Activated naive CD8-positive, alpha-beta T cell treated with anti-CD3 and anti-CD28 coated beads, Interleukin-2, amount 50 U/mL, for 24 hours (primary cell): ENCODE measurements around the gene MYO5B.

Source experiments
- ATAC-seq: fragments of 150-1000 bp; cut with Tn5 transposase; one replicate; pipeline ENCODE4 v1.10.0; 2021
- DNase-seq: peaks from one replicate; pipeline ENCODE4 v3.0.0; 2021
- H3K27ac Mint-ChIP-seq: one replicate; pipeline ENCODE4 v1.8.0; 2021; ENCODE audit warnings: mild to moderate bottlenecking, mixed read lengths
- H3K27me3 Mint-ChIP-seq: one replicate; pipeline ENCODE4 v1.8.0; 2021; ENCODE audit warnings: mixed read lengths
- H3K36me3 Mint-ChIP-seq: one replicate; pipeline ENCODE4 v1.8.0; 2021; ENCODE audit warnings: low read depth, mixed read lengths
- H3K4me1 Mint-ChIP-seq: one replicate; pipeline ENCODE4 v1.8.0; 2021; ENCODE audit warnings: mixed read lengths
- H3K4me3 Mint-ChIP-seq: one replicate; pipeline ENCODE4 v1.8.0; 2021; ENCODE audit warnings: mild to moderate bottlenecking, moderate library complexity, mixed read lengths
- H3K9me3 Mint-ChIP-seq: one replicate; pipeline ENCODE4 v1.8.0; 2021; ENCODE audit warnings: mixed read lengths

The MYO5B gene

DNA sequence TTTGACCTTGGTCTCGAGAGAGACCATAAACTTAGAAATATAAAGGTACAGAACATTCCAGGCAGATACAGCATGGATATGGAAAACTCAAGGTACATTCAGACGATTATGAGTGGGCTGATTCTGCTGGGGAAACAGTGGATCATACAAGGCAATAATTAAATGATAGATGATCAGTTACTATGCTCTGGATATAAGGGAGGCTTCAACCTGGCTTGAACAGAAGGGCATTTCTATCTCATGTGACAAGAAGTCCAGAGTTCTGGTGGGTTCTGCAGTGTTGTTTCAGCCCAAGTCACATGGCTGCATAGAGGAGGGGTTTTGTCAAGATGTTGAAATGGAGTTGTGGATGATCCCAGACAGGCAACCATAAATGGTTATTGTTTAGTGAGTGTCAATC, 23.5 kb downstream of the MYO5B start:
- Mint-ChIP-seq H3K4me1 (no peaks in the 10 kb centered on the region), H3K27ac (no peak overlapping the region), H3K27me3 (peaks cover 25% of the 10 kb centered on the region), H3K36me3 (no peaks in the 10 kb centered on the region), H3K9me3 (no peaks in the 10 kb centered on the region), H3K4me3 (no peak overlapping the region)
- DNase-seq (no peak), ATAC-seq (no peak)

DNA sequence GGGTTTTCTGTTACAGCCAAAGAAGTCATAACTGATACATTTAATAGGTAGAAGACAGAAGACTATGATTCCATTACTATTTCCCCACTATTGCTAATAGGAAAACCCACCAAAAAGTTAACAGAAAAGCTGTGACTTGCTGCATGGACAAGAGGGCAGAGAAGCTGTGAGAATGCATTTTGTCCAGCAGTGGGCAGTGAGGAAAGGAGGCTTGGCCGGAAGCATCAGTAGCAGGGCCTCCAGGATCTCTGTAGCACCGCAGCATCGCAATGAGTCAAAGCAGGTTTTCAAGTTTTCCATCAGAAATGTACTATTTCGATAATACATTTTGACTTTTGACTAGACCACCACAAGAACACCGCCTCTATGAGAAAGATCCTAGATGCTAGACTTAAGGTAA, 24.9 kb downstream of the MYO5B start:
- no peaks in the 10 kb centered on the region for H3K9me3 Mint-ChIP-seq
- H3K4me1 Mint-ChIP-seq = no peaks in the 10 kb centered on the region
- no peak overlapping the region for H3K4me3 Mint-ChIP-seq
- H3K36me3 Mint-ChIP-seq = no peaks in the 10 kb centered on the region
- H3K27ac Mint-ChIP-seq = no peak overlapping the region
- H3K27me3 Mint-ChIP-seq = peaks cover 20% of the 10 kb centered on the region
- ATAC-seq = no peak
- DNase-seq = no peak

DNA sequence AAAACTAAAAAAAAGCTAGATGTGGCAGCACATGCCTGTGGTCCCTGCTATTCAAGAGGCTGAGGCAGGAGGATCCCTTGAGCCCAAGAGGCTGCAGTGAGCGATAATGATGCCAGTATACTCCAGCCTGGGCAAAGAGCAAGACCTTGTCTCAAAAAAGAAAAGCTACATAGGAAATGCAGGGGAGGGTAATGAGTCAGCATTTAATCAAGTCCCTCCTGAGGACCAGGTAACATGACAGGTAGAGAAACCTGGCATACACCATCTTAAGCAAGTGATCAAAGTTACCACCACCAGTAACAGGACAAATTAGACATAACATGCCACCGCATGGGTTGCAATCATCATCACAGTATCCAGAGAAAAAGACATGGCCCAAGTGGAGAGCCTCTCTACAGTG, 25.8 kb downstream of the MYO5B start:
- no peaks in the 10 kb centered on the region for H3K9me3 Mint-ChIP-seq
- H3K27ac Mint-ChIP-seq = no peak overlapping the region
- H3K4me3 Mint-ChIP-seq = no peak overlapping the region
- peaks cover 25% of the 10 kb centered on the region for H3K27me3 Mint-ChIP-seq
- H3K4me1 Mint-ChIP-seq = no peaks in the 10 kb centered on the region
- ATAC-seq (no peak), DNase-seq (no peak)
- no peaks in the 10 kb centered on the region for H3K36me3 Mint-ChIP-seq

DNA sequence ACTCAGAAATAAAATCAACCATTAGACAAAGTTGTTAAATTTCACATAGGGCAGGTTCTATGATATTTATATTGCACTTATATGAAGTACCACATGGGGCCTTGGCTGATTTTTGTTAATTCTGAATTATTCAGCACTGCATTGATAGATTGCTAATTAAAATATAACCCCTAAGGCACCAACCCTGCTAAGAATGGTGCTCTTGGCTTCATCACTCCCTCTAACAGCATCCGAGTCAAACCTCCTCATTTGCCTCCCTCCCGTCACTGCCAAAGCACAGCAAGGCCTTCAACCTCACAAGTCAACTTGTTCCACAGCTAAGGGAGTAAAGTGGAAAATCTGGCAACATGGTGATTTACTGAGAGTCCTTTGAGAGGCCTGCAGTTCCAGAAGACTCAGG, 27.0 kb downstream of the MYO5B start:
- H3K36me3 Mint-ChIP-seq = no peaks in the 10 kb centered on the region
- no peak overlapping the region for H3K27ac Mint-ChIP-seq
- H3K27me3 Mint-ChIP-seq = peaks cover 21% of the 10 kb centered on the region
- no peak for DNase-seq
- H3K4me1 Mint-ChIP-seq = no peaks in the 10 kb centered on the region
- H3K9me3 Mint-ChIP-seq = no peaks in the 10 kb centered on the region
- no peak overlapping the region for H3K4me3 Mint-ChIP-seq
- no peak for ATAC-seq

DNA sequence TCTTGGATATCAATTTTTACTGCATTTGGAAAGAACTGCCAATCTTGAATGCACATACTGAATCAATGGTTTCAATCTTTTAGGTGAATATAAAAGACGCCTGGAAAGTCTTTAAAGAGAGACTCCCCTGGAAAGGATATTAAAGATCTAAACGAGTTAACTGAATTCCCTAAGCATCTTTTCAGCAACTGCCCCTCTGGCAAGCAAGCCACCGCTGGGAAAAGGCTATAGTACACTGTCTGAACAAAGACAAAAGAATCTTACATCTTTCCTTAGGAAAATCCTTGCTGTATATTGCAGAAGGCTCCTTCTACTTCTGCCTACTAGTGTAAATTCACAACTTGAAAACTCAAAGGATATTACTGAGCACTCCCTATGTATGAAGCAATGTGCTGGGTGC, 28.0 kb downstream of the MYO5B start:
- Mint-ChIP-seq H3K9me3 (no peaks in the 10 kb centered on the region), H3K27ac (no peak overlapping the region), H3K27me3 (peaks cover 25% of the 10 kb centered on the region), H3K36me3 (no peaks in the 10 kb centered on the region), H3K4me1 (no peaks in the 10 kb centered on the region), H3K4me3 (no peak overlapping the region)
- DNase-seq (no peak), ATAC-seq (no peak)

DNA sequence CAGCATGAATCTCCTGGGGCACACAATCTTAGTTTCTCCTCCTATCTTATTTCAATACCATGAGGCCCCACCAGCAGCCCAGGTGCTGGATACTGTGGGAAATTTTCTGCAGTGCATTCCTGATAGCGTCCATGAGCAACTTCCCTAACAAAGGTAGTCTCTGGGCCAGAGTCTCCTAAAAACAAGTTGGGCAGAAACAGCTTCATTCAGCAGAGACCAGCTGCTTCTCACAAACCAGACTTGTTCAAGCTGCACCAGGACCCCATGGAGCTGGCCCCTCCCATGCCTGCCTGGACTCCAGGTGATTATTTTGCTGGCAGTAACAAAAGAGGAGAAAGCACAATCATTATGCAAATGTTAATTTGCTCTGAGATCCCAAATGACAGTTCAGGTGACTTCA, 31.4 kb downstream of the MYO5B start:
- DNase-seq (no peak), ATAC-seq (no peak)
- Mint-ChIP-seq H3K9me3 (no peaks in the 10 kb centered on the region), H3K27me3 (peaks cover 28% of the 10 kb centered on the region), H3K4me3 (no peak overlapping the region), H3K36me3 (no peaks in the 10 kb centered on the region), H3K27ac (no peak overlapping the region), H3K4me1 (no peaks in the 10 kb centered on the region)

DNA sequence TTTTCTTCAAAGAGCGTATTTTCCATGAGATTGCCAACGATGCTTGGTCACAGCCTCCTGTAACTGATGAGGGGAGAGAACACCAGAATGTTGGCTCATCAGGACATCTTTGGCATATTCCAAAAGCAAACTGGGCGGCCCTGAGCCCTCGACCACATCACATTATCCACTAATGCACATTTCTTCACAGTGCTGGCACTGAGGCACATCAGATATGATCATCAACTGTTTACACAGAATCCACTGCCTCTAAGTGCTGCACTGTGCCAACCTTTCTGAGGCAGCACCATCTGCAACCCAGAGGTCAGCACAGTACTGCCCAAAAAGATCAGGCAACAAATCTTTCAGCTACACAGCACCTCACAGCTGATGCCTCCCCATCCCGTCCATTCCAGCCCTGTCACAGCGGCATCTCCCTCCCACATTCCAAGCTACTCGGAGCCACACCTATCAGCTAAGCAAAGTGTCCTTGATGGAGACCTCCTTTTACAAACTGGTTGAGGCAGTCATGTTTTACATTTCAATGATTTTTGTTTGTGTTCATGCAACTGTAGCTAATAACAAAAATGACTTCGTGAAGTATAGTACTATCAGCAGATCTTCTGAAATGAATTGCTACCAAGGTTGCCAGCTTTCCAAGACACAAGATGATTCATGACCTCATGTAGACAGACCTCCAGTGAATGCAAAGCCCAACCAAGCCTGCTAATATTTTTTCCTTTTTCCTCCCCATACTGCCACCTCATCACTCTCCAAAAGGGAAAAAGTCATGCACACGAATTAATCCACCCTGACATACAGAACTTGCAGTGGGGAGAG, 32.3 kb downstream of the MYO5B start:
- no peak for DNase-seq
- no peaks in the 10 kb centered on the region for H3K4me1 Mint-ChIP-seq
- no peaks in the 10 kb centered on the region for H3K9me3 Mint-ChIP-seq
- no peak overlapping the region for H3K27ac Mint-ChIP-seq
- H3K36me3 Mint-ChIP-seq = no peaks in the 10 kb centered on the region
- ATAC-seq = no peak
- peaks cover 26% of the 10 kb centered on the region for H3K27me3 Mint-ChIP-seq
- no peak overlapping the region for H3K4me3 Mint-ChIP-seq

DNA sequence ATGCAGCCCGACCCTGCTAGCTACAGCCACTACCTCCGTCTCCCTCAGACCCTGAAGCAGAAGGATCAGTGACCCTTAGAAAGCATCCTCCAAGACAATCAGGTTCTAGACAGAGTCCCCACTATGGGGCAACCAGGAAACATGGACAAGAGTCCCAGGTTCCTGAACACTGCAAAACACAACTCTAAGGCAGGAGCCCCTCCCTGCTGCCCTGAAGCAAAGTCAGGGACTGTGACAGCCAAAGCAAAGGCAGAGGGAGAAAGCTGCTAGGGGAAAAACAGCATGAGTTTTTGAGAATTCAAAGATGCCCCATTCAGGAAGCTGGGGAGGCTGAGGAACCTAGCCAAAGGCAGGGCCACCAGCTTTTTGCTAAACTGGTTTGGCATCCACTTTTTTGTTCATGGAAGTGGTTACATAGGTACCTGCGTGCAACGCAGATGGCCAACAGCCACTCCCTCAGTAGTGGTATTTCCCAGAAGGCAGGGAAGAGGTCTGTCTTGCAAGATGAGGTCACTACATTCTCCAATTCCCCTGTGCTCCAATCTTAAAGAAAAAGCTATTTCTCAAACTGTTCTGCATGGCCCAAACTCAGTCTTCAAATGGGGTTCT, 33.2 kb downstream of the MYO5B start:
- peaks cover 28% of the 10 kb centered on the region for H3K27me3 Mint-ChIP-seq
- no peak for ATAC-seq
- no peak overlapping the region for H3K4me3 Mint-ChIP-seq
- H3K9me3 Mint-ChIP-seq = no peaks in the 10 kb centered on the region
- H3K36me3 Mint-ChIP-seq = no peaks in the 10 kb centered on the region
- no peak overlapping the region for H3K27ac Mint-ChIP-seq
- no peak for DNase-seq
- no peaks in the 10 kb centered on the region for H3K4me1 Mint-ChIP-seq

DNA sequence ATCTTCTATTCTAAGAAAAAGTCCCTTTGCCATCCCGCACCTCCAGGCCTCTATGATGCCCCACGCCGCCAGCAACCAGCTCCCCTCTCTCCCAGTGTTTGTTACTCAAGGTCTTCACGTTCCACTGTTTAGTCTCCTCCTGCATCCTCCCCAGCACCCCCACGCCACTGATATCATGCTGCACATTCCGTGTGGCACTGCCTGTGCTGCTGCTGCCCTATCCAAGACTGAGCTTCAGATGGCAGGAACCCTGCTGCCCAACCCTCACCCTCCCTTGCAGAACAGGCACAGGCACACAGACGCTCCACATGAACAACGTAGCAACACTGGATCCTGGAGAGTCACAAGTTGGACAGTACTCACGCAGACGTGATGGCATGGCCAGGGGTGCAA, 35.3 kb downstream of the MYO5B start:
- no peak for ATAC-seq
- Mint-ChIP-seq H3K4me3 (no peak overlapping the region), H3K27ac (no peak overlapping the region), H3K27me3 (peaks cover 21% of the 10 kb centered on the region), H3K4me1 (no peaks in the 10 kb centered on the region), H3K9me3 (no peaks in the 10 kb centered on the region), H3K36me3 (no peaks in the 10 kb centered on the region)
- DNase-seq = no peak

DNA sequence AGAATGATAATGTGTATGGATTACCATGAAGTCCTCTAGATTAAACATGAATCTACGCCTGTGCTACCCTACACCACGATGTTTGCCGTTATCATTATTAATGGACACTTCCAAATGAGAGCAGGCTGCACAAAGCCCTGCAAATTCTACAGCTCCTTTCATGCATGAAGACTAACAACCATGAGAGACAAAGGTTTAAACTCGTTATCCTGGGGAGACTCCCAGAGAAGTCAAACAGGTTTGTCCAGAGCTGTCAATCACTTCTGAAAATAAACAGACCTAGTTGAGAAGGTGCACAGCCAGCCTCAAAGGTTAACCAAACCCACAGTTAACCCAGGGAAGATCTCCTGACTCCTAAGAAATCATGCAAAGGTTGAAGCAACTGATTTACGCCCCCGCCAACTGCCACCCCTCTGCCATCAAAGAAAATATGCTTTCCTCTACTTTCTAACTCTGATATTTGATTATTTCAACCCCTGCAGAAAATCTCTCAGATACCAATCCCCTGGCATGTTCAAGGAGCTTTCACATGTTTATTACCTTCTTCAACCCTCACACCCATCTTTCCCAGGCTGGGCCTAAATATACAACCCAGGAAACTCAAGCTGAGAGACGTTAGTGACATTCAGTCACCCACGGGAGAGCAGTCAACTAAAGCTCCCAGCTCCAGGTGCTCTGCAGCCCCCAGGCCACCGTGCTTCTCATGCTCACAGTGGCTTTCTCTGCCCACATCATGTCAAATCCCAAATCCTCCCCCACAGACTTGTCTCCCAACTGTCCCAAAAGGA, 35.9 kb downstream of the MYO5B start:
- Mint-ChIP-seq H3K36me3 (no peaks in the 10 kb centered on the region), H3K4me3 (no peak overlapping the region), H3K4me1 (no peaks in the 10 kb centered on the region), H3K27me3 (peaks cover 19% of the 10 kb centered on the region), H3K27ac (no peak overlapping the region), H3K9me3 (no peaks in the 10 kb centered on the region)
- no peak for ATAC-seq
- no peak for DNase-seq

DNA sequence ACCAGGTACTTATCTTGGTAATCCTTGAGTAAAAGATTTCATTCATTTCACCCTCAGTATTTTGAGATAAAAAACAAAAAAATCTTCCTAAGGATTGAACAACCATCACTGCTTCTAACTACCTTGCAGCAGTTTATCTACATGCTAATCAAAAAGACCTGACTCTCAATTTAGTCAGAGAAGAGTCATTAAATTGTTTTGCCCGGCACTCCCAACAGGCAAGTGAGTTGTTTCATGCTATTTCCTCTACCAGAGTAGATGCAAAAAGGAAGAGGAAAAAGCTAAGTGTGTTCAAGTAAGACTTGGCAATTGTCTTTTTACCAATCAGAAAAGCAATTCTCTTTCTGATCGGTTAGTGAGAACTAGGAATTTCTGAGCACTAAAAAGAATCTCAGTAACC, 39.5 kb downstream of the MYO5B start:
- Mint-ChIP-seq H3K27me3 (peaks cover 10% of the 10 kb centered on the region), H3K27ac (no peak overlapping the region), H3K9me3 (no peaks in the 10 kb centered on the region), H3K4me1 (no peaks in the 10 kb centered on the region), H3K4me3 (no peak overlapping the region), H3K36me3 (no peaks in the 10 kb centered on the region)
- ATAC-seq (no peak), DNase-seq (no peak)

DNA sequence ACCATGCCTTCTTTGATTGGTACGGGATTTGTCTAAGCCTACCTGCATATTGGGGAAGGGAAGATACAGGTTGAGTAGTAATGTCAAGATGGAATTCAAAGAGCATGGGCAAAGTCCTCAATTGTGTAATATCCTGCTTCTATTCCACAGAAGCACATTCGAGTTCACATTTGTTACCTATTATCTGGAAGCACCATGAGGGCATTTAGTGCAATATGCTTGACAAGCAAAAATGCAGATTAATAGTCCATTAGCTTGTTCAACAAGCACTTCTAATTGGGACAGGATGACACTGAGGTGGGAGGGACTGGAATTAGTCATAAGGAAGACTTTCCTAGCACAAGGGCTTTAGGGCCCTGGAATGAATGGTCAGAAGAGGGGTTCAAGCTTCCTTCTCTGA, 40.5 kb downstream of the MYO5B start:
- H3K9me3 Mint-ChIP-seq = no peaks in the 10 kb centered on the region
- no peaks in the 10 kb centered on the region for H3K4me1 Mint-ChIP-seq
- DNase-seq (no peak), ATAC-seq (no peak)
- no peak overlapping the region for H3K27ac Mint-ChIP-seq
- no peak overlapping the region for H3K4me3 Mint-ChIP-seq
- H3K27me3 Mint-ChIP-seq = peaks cover 9% of the 10 kb centered on the region
- no peaks in the 10 kb centered on the region for H3K36me3 Mint-ChIP-seq

DNA sequence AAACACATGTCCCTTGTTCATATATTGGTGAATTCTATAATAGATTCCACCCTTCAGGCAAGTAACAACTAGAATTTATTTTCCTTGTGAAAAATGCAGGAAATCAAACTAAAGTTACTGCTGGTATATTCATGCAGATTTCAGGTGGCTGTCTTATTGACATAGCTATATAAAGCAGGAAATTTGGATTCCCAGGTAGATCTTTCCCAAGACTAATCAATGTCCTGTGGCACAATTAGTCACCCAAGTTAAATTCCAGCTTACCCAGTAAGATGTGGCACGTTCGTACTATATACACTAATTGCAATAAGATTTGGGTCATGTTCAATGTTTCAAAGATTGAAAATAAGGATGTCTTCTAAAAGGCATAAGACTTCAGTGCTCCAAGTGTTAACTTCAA, 42.0 kb downstream of the MYO5B start:
- Mint-ChIP-seq H3K36me3 (no peaks in the 10 kb centered on the region), H3K4me1 (no peaks in the 10 kb centered on the region), H3K9me3 (no peaks in the 10 kb centered on the region), H3K4me3 (no peak overlapping the region), H3K27me3 (peaks cover 5% of the 10 kb centered on the region), H3K27ac (no peak overlapping the region)
- ATAC-seq (no peak), DNase-seq (no peak)

DNA sequence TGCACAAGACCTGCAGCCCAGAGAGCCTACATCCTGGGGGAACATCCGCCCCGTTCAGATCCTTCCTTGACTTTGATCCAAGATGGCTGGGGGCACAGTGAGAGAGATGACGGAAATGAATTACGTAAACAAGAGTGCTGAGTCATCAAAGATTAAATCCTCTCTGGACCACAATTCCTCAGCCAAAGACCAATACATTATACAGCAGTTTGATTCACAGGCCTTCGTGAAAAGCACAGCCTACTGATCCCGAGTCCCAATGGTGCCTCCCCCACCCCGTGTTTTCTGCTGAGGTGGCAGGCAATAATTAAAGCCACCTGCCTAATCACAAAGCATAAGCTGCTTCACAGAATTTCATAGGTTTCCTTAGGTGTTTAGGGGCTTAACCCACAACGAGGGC, 43.0 kb downstream of the MYO5B start:
- no peak for ATAC-seq
- no peak for DNase-seq
- no peaks in the 10 kb centered on the region for H3K36me3 Mint-ChIP-seq

DNA sequence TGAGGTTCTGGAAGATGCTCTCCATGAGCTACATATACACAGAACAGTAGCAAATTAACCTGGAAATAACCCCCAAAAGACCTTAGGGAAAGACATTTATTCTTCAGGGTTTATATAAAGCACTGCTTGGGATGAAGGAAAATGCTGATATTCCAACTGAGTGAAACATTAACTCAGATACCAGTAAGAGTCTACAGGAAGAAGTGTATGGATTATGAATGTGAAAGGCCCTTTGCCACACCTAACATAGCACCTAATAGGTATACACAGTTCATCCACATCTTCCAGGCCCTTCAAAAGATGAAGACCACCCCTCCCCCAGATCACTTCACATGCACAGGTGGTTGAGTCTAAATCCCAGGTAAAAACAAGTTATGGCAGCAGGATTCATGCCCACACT, 50.4 kb downstream of the MYO5B start:
- Mint-ChIP-seq H3K27me3 (peaks cover 19% of the 10 kb centered on the region), H3K4me1 (no peaks in the 10 kb centered on the region)
- no peak for ATAC-seq

More for the DNA sequence above, 43.0 kb downstream of the MYO5B start:
- no peak overlapping the region for H3K4me3 Mint-ChIP-seq
- no peak overlapping the region for H3K27ac Mint-ChIP-seq
- no peaks in the 10 kb centered on the region for H3K4me1 Mint-ChIP-seq
- H3K27me3 Mint-ChIP-seq = peaks cover 4% of the 10 kb centered on the region
- no peaks in the 10 kb centered on the region for H3K9me3 Mint-ChIP-seq

More for the DNA sequence above, 50.4 kb downstream of the MYO5B start:
- no peak overlapping the region for H3K27ac Mint-ChIP-seq
- no peak for DNase-seq
- no peak overlapping the region for H3K4me3 Mint-ChIP-seq
- no peaks in the 10 kb centered on the region for H3K9me3 Mint-ChIP-seq
- no peaks in the 10 kb centered on the region for H3K36me3 Mint-ChIP-seq
